ENCODE measurements around the gene GOSR1. TPM values are rescaled to one million over a fixed set of nuclear protein-coding genes. Genes with fewer than 3 reads are reported as not detected.
"Not testable (repeated sequence)": the region's sequence is repeated elsewhere in the genome, so short reads cannot be mapped to it uniquely, and the experiment has no call there.

The GOSR1 gene
- total RNA-seq, 2 donors from 2014 or later: 48.7 to 53.9 TPM

GRCh38 chr17:30519166-30519565, 42.0 kb downstream of the GOSR1 start:
- no peak overlapping the region for H3K9ac ChIP-seq (ENCODE audit: low read depth in 2 of 2, low read length in 2 of 2)
- no peaks in the 10 kb centered on the region for H3K36me3 ChIP-seq
- intact Hi-C loops (cut with DNase I): no loop called here
- H3K27ac ChIP-seq: no peak overlapping the region
- no peaks in the 10 kb centered on the region for H3K9me3 ChIP-seq
- H3K4me1 ChIP-seq: no peaks in the 10 kb centered on the region
- TF ChIP-seq, protein P1, sequence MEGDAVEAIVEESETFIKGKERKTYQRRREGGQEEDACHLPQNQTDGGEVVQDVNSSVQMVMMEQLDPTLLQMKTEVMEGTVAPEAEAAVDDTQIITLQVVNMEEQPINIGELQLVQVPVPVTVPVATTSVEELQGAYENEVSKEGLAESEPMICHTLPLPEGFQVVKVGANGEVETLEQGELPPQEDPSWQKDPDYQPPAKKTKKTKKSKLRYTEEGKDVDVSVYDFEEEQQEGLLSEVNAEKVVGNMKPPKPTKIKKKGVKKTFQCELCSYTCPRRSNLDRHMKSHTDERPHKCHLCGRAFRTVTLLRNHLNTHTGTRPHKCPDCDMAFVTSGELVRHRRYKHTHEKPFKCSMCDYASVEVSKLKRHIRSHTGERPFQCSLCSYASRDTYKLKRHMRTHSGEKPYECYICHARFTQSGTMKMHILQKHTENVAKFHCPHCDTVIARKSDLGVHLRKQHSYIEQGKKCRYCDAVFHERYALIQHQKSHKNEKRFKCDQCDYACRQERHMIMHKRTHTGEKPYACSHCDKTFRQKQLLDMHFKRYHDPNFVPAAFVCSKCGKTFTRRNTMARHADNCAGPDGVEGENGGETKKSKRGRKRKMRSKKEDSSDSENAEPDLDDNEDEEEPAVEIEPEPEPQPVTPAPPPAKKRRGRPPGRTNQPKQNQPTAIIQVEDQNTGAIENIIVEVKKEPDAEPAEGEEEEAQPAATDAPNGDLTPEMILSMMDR (IDR thresholded peaks at IDR 0.05): no peak
- no peak for DNase-seq
- no peaks in the 10 kb centered on the region for H3K27me3 ChIP-seq
- H3K4me3 ChIP-seq: no peak overlapping the region

DNA sequence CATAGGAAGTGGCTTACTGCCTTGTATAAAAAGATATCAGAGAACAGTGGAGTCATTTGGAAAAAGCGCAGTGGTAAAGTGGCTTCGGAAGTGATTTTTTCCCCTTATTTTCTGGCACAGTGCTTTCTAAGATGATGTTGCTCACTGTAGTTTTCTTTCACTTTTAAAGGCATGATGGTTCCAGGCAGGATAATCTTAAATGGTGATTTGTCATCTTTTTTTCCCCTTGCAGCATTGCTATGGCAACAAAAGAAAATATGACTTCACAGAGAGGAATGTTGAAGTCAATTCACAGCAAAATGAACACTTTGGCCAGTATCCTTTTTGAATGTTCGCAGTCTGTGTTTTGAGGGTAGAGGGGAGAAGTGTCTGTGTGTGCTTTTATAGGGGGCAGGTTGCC, 42.5 kb downstream of the GOSR1 start:
- no peaks in the 10 kb centered on the region for H3K27me3 ChIP-seq
- no peak overlapping the region for H3K9ac ChIP-seq (ENCODE audit: low read depth in 2 of 2, low read length in 2 of 2)
- H3K4me3 ChIP-seq: no peak overlapping the region
- TF ChIP-seq, protein P1 (IDR thresholded peaks at IDR 0.05): no peak
- intact Hi-C loops (cut with DNase I): no loop called here
- H3K9me3 ChIP-seq: no peaks in the 10 kb centered on the region
- H3K27ac ChIP-seq: no peak overlapping the region
- DNase-seq: no peak
- no peaks in the 10 kb centered on the region for H3K36me3 ChIP-seq
- H3K4me1 ChIP-seq: no peaks in the 10 kb centered on the region

GRCh38 chr17:30520436-30520835, 43.2 kb downstream of the GOSR1 start:
- H3K4me3 ChIP-seq: no peak overlapping the region
- H3K9ac ChIP-seq (ENCODE audit: low read depth in 2 of 2, low read length in 2 of 2): no peak overlapping the region
- H3K9me3 ChIP-seq: no peaks in the 10 kb centered on the region
- H3K4me1 ChIP-seq: no peaks in the 10 kb centered on the region
- H3K27me3 ChIP-seq: no peaks in the 10 kb centered on the region
- no peak overlapping the region for H3K27ac ChIP-seq
- intact Hi-C loops (cut with DNase I): no loop called here
- TF ChIP-seq, protein P1 (IDR thresholded peaks at IDR 0.05): no peak
- no peak for DNase-seq
- no peaks in the 10 kb centered on the region for H3K36me3 ChIP-seq

- DNase-seq: no peak
- Histone ChIP-seq H3K9me3 (no peaks in the 10 kb centered on the region), H3K9ac (ENCODE audit: low read depth in 2 of 2, low read length in 2 of 2) (no peak overlapping the region), H3K4me3 (no peak overlapping the region), H3K27ac (no peak overlapping the region), H3K27me3 (no peaks in the 10 kb centered on the region), H3K36me3 (no peaks in the 10 kb centered on the region), H3K4me1 (no peaks in the 10 kb centered on the region)
- TF ChIP-seq, protein P1 (IDR thresholded peaks at IDR 0.05): no peak
- intact Hi-C loops (cut with DNase I): no loop called here
Measured at GRCh38 chr17:30520882-30521281, 43.7 kb downstream of the GOSR1 start.

DNA sequence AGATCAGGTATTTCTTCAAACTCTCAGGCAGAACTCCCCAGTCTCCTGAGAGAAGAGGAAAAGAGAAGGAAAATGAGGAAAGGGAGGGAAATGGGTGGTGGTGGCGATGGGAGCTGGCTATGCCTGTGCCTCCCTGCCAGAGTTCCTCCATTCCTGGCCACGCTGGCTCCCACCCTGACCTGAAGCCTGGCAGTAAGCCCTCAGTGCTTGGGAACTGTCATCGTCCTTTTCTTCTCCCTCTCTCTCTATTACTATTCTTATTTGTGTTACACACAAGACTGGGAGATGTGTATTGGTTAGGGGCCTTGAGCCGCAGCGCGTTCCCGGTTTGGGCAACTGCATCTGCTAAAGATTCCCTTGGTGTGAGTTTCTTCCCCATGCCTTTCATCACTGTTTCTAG, 44.6 kb downstream of the GOSR1 start:
- Histone ChIP-seq H3K9me3 (no peaks in the 10 kb centered on the region), H3K36me3 (no peaks in the 10 kb centered on the region), H3K4me3 (no peak overlapping the region), H3K4me1 (no peaks in the 10 kb centered on the region), H3K27me3 (no peaks in the 10 kb centered on the region), H3K9ac (ENCODE audit: low read depth in 2 of 2, low read length in 2 of 2) (no peak overlapping the region), H3K27ac (no peak overlapping the region)
- DNase-seq: no peak
- intact Hi-C loops (cut with DNase I): no loop called here
- TF ChIP-seq, protein P1 (IDR thresholded peaks at IDR 0.05): no peak

DNA sequence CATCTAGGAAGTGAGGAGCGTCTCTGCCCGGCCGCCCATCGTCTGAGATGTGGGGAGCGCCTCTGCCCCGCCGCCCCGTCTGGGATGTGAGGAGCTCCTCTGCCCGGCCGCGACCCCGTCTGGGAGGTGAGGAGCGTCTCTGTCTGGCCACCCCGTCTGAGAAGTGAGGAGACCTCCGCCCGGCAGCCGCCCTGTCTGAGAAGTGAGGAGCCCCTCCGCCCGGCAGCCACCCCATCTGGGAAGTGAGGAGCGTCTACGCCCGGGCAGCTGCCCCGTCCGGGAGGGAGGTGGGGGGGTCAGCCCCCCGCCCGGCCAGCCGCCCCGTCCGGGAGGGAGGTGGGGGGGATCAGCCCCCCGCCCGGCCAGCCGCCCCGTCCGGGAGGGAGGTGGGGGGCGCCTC, 46.0 kb downstream of the GOSR1 start:
- DNase-seq; H3K4me3 ChIP-seq; intact Hi-C loops (cut with DNase I); H3K4me1 ChIP-seq; H3K27me3 ChIP-seq; H3K9ac ChIP-seq (ENCODE audit: low read depth in 2 of 2, low read length in 2 of 2); H3K27ac ChIP-seq; H3K36me3 ChIP-seq; H3K9me3 ChIP-seq: not testable (repeated sequence)

All from colonic mucosa (tissue), 4 donors.